NCI-H2171 (cell line): ENCODE measurements around the gene CORO1C.
A peak's percentile ranks its signal among the peaks of the same experiment; 100 is the strongest.

Experiments used
- DNase-seq: peaks from one replicate; lab custom pipeline; 2025; lab: John Stamatoyannopoulos, UW

The CORO1C gene

GRCh38 chr12:108696111-108696995 lies 35.0 kb downstream of the CORO1C start:
- no peak for DNase-seq

GRCh38 chr12:108694812-108695278 lies 36.5 kb downstream of the CORO1C start:
- DNase-seq: no peak

GRCh38 chr12:108693751-108694150 lies 37.6 kb downstream of the CORO1C start:
- no peak for DNase-seq

- no peak for DNase-seq
Observed at GRCh38 chr12:108693186-108693730, 38.1 kb downstream of the CORO1C start.

GRCh38 chr12:108691998-108692808 lies 39.1 kb downstream of the CORO1C start:
- DNase-seq: no peak

- peak; percentile 88 for DNase-seq
Observed at GRCh38 chr12:108691175-108691997, 39.9 kb downstream of the CORO1C start.

- no peak for DNase-seq
Observed at GRCh38 chr12:108690542-108691174, 40.7 kb downstream of the CORO1C start.

- DNase-seq: no peak
Observed at GRCh38 chr12:108690191-108690518, 41.2 kb downstream of the CORO1C start.

GRCh38 chr12:108689314-108690190 lies 41.8 kb downstream of the CORO1C start:
- DNase-seq: no peak

GRCh38 chr12:108686780-108687179 lies 44.5 kb downstream of the CORO1C start:
- no peak for DNase-seq

GRCh38 chr12:108685469-108686260 lies 45.7 kb downstream of the CORO1C start:
- no peak for DNase-seq

GRCh38 chr12:108683906-108684556 lies 47.3 kb downstream of the CORO1C start:
- no peak for DNase-seq

- DNase-seq: no peak
Observed at GRCh38 chr12:108681317-108681716, 50.0 kb downstream of the CORO1C start.

- no peak for DNase-seq
Observed at GRCh38 chr12:108679106-108679681, 52.1 kb downstream of the CORO1C start.

- no peak for DNase-seq
Observed at GRCh38 chr12:108678104-108678730, 53.1 kb downstream of the CORO1C start.

- no peak for DNase-seq
Observed at GRCh38 chr12:108677381-108677780, 53.9 kb downstream of the CORO1C start.

GRCh38 chr12:108676707-108677106 lies 54.6 kb downstream of the CORO1C start:
- DNase-seq: no peak

GRCh38 chr12:108675792-108676191 lies 55.5 kb downstream of the CORO1C start:
- DNase-seq: no peak
